ENCODE results near the gene MSI2. TPM values are rescaled to one million over a fixed set of nuclear protein-coding genes. Genes with fewer than 3 reads are reported as not detected.

MSI2 gene
- total and polyA plus RNA-seq, 2 experiments from 2014 or later: 18.9 to 41.8 TPM

- TF ChIP-seq ZNF462 (CRISPR knock-in tag; IDR thresholded peaks at IDR 0.05) (no peak), REST (IDR thresholded peaks at IDR 0.05; ENCODE audit: unreplicated experiment) (no peak), CTCF (conservative IDR thresholded peaks at IDR 0.05; ENCODE audit: low read depth in 2 of 2) (no peak)
Observed at GRCh38 chr17:57602896-57603295, 346.6 kb downstream of the MSI2 start (continued).

All from GM23338 (cell line).